NCI-H2081 (cell line): ENCODE results near the gene FAM13C.

Experiments used
- DNase-seq, 2 experiments: peaks; one replicate each; lab custom pipeline; 2025; lab: John Stamatoyannopoulos, UW

FAM13C gene

GRCh38 chr10:59361663-59362143, 646 bp downstream of the FAM13C start:
- peak in 1 of 2 experiments; percentile 6 for DNase-seq

GRCh38 chr10:59360605-59361405, 1.5 kb downstream of the FAM13C start:
- peak in 1 of 2 experiments; percentile 5 for DNase-seq

- DNase-seq, result no peak
Measured at GRCh38 chr10:59358576-59358975, 3.8 kb downstream of the FAM13C start.

- DNase-seq, result no peak
Measured at GRCh38 chr10:59354434-59354833, 7.9 kb downstream of the FAM13C start.

GRCh38 chr10:59350558-59350957, 11.8 kb downstream of the FAM13C start:
- DNase-seq, result no peak

GRCh38 chr10:59346321-59346720, 16.0 kb downstream of the FAM13C start:
- DNase-seq, result no peak

GRCh38 chr10:59342723-59343122, 19.6 kb downstream of the FAM13C start:
- DNase-seq, result no peak

- DNase-seq, result no peak
Measured at GRCh38 chr10:59342000-59342399, 20.3 kb downstream of the FAM13C start.

- DNase-seq, result no peak
Measured at GRCh38 chr10:59340285-59340684, 22.1 kb downstream of the FAM13C start.

- DNase-seq, result no peak
Measured at GRCh38 chr10:59339351-59339750, 23.0 kb downstream of the FAM13C start.

GRCh38 chr10:59337201-59337652, 25.1 kb downstream of the FAM13C start:
- peak in 1 of 2 experiments; percentile 7 for DNase-seq

- DNase-seq, result no peak
Measured at GRCh38 chr10:59336632-59337031, 25.7 kb downstream of the FAM13C start.

GRCh38 chr10:59335497-59335896, 26.9 kb downstream of the FAM13C start:
- no peak for DNase-seq

GRCh38 chr10:59333701-59334100, 28.6 kb downstream of the FAM13C start:
- DNase-seq, result no peak

- DNase-seq, result no peak
Measured at GRCh38 chr10:59332581-59332980, 29.8 kb downstream of the FAM13C start.

GRCh38 chr10:59331661-59332060, 30.7 kb downstream of the FAM13C start:
- DNase-seq, result no peak

GRCh38 chr10:59325116-59325515, 37.2 kb downstream of the FAM13C start:
- no peak for DNase-seq

- DNase-seq, result no peak
Measured at GRCh38 chr10:59324597-59324996, 37.8 kb downstream of the FAM13C start.

GRCh38 chr10:59323831-59324401, 38.4 kb downstream of the FAM13C start:
- no peak for DNase-seq

GRCh38 chr10:59323036-59323459, 39.3 kb downstream of the FAM13C start:
- DNase-seq, result peak in 1 of 2 experiments; percentile 20

GRCh38 chr10:59322131-59322530, 40.2 kb downstream of the FAM13C start:
- no peak for DNase-seq

- DNase-seq, result no peak
Measured at GRCh38 chr10:59320355-59320754, 42.0 kb downstream of the FAM13C start.

GRCh38 chr10:59319854-59320253, 42.5 kb downstream of the FAM13C start:
- DNase-seq, result no peak
